ENCODE measurements around the gene TSPOAP1. TPM values are rescaled to one million over a fixed set of nuclear protein-coding genes. Genes with fewer than 3 reads are reported as not detected.
A peak's percentile ranks its signal among the peaks of the same experiment; 100 is the strongest.

The TSPOAP1 gene
- total and polyA plus RNA-seq, 2 of the 13 experiments (the other 11 are each of a cell fraction or from before 2014, with no cell fraction given), result not detected

- TF ChIP-seq ZNF318 (CRISPR knock-in tag; IDR thresholded peaks at IDR 0.05) (no peak), ZNF234 (CRISPR knock-in tag; conservative IDR thresholded peaks at IDR 0.05) (no peak), THAP8 (CRISPR knock-in tag; IDR thresholded peaks at IDR 0.05; ENCODE audit: borderline replicate concordance) (no peak), ZNF629 (CRISPR knock-in tag; conservative IDR thresholded peaks at IDR 0.05) (no peak), CHD4 (IDR thresholded peaks at IDR 0.05; ENCODE audit: borderline replicate concordance, low read length) (no peak), ISX (CRISPR knock-in tag; conservative IDR thresholded peaks at IDR 0.05) (no peak), MYPOP (CRISPR knock-in tag; IDR thresholded peaks at IDR 0.05) (0 out of 2 replicates have a peak, but pooled peaks have one; percentile 32), ZNF556 (CRISPR knock-in tag; IDR thresholded peaks at IDR 0.05; ENCODE audit: borderline replicate concordance) (no peak), E2F2 (CRISPR knock-in tag; IDR thresholded peaks at IDR 0.05; ENCODE audit: borderline replicate concordance) (no peak), E2F1 (CRISPR knock-in tag; IDR thresholded peaks at IDR 0.05) (no peak), ZNF256 (CRISPR knock-in tag; conservative IDR thresholded peaks at IDR 0.05) (no peak), MEIS2 (CRISPR knock-in tag; IDR thresholded peaks at IDR 0.05) (no peak), ZC3H4 (CRISPR knock-in tag; IDR thresholded peaks at IDR 0.05; ENCODE audit: borderline replicate concordance) (no peak), CCDC6 (CRISPR knock-in tag; IDR thresholded peaks at IDR 0.05) (no peak), TERF1 (CRISPR knock-in tag; IDR thresholded peaks at IDR 0.05) (no peak)
Observed at GRCh38 chr17:58365980-58366595, 37.5 kb upstream of the TSPOAP1 start (continued).

Measured in HepG2 (cell line).